Neural progenitor cell (in vitro differentiated cells): Measurements from ENCODE around the gene BAG5. TPM values are rescaled to one million over a fixed set of nuclear protein-coding genes. Genes with fewer than 3 reads are reported as not detected.

Experiments
- DNase-seq: peaks from one replicate; pipeline ENCODE4 v3.0.0-alpha.2; 2016; ENCODE audit warnings: low spot score
- H2AFZ ChIP-seq: fragments of 200-600 bp; sonication (generic); replicated peaks from 2 replicates; pipeline ENCODE4 v1.6.1; 2016; ENCODE audit warnings: antibody characterized with exemption
- H3F3A ChIP-seq: fragments of 200-600 bp; sonication (generic); 2 replicates; pipeline ENCODE4 v1.6.1; 2016; ENCODE audit warnings: antibody characterized with exemption, low read depth
- H3K27ac ChIP-seq: fragments of 200-600 bp; sonication (generic); 2 replicates; pipeline ENCODE4 v1.5.1; 2016; ENCODE audit warnings: mild to moderate bottlenecking
- H3K27me3 ChIP-seq: fragments of 200-600 bp; sonication (generic); 2 replicates; pipeline ENCODE4 v1.6.1; 2016; ENCODE audit warnings: mild to moderate bottlenecking, moderate library complexity
- H3K36me3 ChIP-seq: fragments of 200-600 bp; sonication (generic); 2 replicates; pipeline ENCODE4 v1.5.1; 2016
- H3K4me1 ChIP-seq: fragments of 200-600 bp; sonication (generic); 2 replicates; pipeline ENCODE4 v1.6.1; 2016; ENCODE audit warnings: mixed run types
- H3K4me2 ChIP-seq: fragments of 200-600 bp; sonication (generic); 2 replicates; pipeline ENCODE4 v1.6.1; 2016
- H3K4me3 ChIP-seq: fragments of 200-600 bp; sonication (generic); 2 replicates; pipeline ENCODE4 v1.5.1; 2016
- H3K79me2 ChIP-seq: fragments of 200-600 bp; sonication (generic); 2 replicates; pipeline ENCODE4 v1.6.1; 2016; ENCODE audit warnings: low read depth
- H3K9ac ChIP-seq: fragments of 200-600 bp; sonication (generic); 2 replicates; pipeline ENCODE4 v1.6.1; 2016
- H3K9me3 ChIP-seq: fragments of 200-600 bp; sonication (generic); 2 replicates; pipeline ENCODE4 v1.5.1; 2016; ENCODE audit warnings: low read depth
- H4K20me1 ChIP-seq: fragments of 200-600 bp; sonication (generic); 2 replicates; pipeline ENCODE4 v1.6.1; 2016; ENCODE audit warnings: low read depth
- H3K27ac Mint-ChIP-seq: 3 replicates; pipeline ENCODE4 v1.8.0; 2021; ENCODE audit warnings: mixed read lengths
- H3K27me3 Mint-ChIP-seq: 2 replicates; pipeline ENCODE4 v1.8.0; 2022; ENCODE audit warnings: low read depth, mild to moderate bottlenecking, inconsistent platforms, moderate library complexity, mixed read lengths; ENCODE audit not compliant: insufficient read depth
- H3K36me3 Mint-ChIP-seq: 3 replicates; pipeline ENCODE4 v1.8.0; 2021; ENCODE audit warnings: mixed read lengths
- H3K4me1 Mint-ChIP-seq: 3 replicates; pipeline ENCODE4 v1.8.0; 2021; ENCODE audit warnings: mixed read lengths
- H3K4me3 Mint-ChIP-seq: 3 replicates; pipeline ENCODE4 v1.8.0; 2021; ENCODE audit warnings: mild to moderate bottlenecking, moderate library complexity, mixed read lengths
- H3K9me3 Mint-ChIP-seq: 3 replicates; pipeline ENCODE4 v1.8.0; 2020; ENCODE audit warnings: mixed read lengths
- CTCF ChIP-seq: fragments of 200-600 bp; sonication (generic); IDR thresholded peaks from 2 replicates; pipeline ENCODE4 v1.5.1; 2017; ENCODE audit warnings: antibody characterized with exemption, mild to moderate bottlenecking
- EZH2 ChIP-seq: fragments of 200-600 bp; sonication (generic); IDR thresholded peaks from 2 replicates; pipeline ENCODE4 v1.6.1; 2017; ENCODE audit warnings: antibody characterized with exemption, mild to moderate bottlenecking, moderate library complexity
- EZH2phosphoT487 ChIP-seq: fragments of 200-600 bp; sonication (generic); IDR thresholded peaks from 2 replicates; pipeline ENCODE4 v1.6.1; 2017; ENCODE audit warnings: antibody characterized with exemption
- total RNA-seq: library from RNA; depleted of rRNA; stranded (reverse); fragments of >200 nt; gene quantifications from 2 replicates; pipeline ENCODE4 v1.2.3, GENCODE V29; 2015; ENCODE audit warnings: low replicate concordance

The BAG5 gene
- total RNA-seq, 1 donor from 2014 or later, result 59.9 TPM

DNA sequence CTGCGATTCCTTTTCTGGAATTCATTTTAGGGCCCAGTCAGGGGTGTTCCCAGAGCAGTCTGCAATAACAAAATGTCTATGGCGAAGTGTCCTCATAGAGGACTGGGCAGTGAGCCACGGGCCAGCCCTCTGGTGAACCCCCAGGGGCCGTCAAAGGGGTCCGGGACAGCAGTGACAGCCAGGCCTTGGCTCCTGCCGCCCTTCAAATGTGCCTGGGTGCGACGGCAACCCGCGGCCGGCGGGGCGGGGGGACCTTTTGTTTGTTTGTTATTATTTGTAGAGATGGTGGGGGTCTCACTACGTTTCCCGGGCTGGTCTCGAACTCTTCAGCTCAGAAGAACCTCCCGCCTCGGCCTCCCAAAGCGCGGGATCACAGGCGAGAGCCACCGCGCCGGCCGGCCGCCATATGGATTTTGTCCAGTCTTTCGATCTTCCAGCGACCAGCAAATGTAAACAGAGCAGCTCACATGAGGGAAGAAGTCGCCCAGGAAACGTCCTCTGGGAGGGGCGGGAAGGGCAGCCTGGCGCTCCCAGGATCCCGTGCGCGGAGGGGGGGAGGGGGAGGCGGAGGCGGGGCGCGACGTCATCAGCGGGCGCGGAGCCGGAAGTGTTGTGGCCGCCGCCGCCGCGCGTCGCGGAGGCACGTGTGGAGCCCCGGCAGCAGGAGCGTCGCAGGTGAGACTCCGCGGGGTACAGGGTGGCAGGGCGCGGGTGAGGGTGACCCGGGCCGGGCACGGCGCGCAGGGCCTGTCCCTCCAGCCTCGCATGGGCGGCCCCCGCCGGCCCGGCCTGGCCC, 33.7 kb downstream of the BAG5 start, which contains the start of gene TRMT61A:
TRMT61A (plus strand) TSS at position 610 of the 796 bp plus-strand sequence. CDS start 783 bp downstream, outside the sequence.
- H3K27ac Mint-ChIP-seq, result peak within 1 kb of the TSS; percentile 97
- TF ChIP-seq EZH2, result no peak
- Histone ChIP-seq H3K9me3 (no peaks in the 10 kb centered on the region), H3K36me3 (no peaks in the 10 kb centered on the region), H4K20me1 (peaks cover 28% of the 10 kb centered on the region), H2AFZ (peak within 1 kb of the TSS; percentile 60), H3K9ac (peak within 1 kb of the TSS; percentile 38), H3K4me3 (peak within 1 kb of the TSS; percentile 88), H3K27ac (no peak within 1 kb of the TSS), H3K4me2 (peak within 1 kb of the TSS; percentile 93), H3F3A (peaks cover 8% of the 10 kb centered on the region), H3K79me2 (peaks cover 17% of the 10 kb centered on the region), H3K27me3 (peaks cover 11% of the 10 kb centered on the region), H3K4me1 (peaks cover 22% of the 10 kb centered on the region)
- peaks cover 7% of the 10 kb centered on the region for H3K27me3 Mint-ChIP-seq
- H3K36me3 Mint-ChIP-seq, result no peaks in the 10 kb centered on the region
- peak; percentile 93 for DNase-seq
- no peaks in the 10 kb centered on the region for H3K9me3 Mint-ChIP-seq
- peak within 1 kb of the TSS; percentile 96 for H3K4me3 Mint-ChIP-seq
- peaks cover 45% of the 10 kb centered on the region for H3K4me1 Mint-ChIP-seq

GRCh38 chr14:103528146-103528586, 34.3 kb downstream of the BAG5 start:
- Histone ChIP-seq H3K4me3 (peak overlapping the region; percentile 88), H3K9me3 (no peaks in the 10 kb centered on the region), H3K27ac (no peak overlapping the region), H3K4me1 (peaks cover 25% of the 10 kb centered on the region), H3K9ac (peak overlapping the region; percentile 38), H3F3A (peaks cover 14% of the 10 kb centered on the region), H3K27me3 (peaks cover 17% of the 10 kb centered on the region), H2AFZ (no peak overlapping the region), H4K20me1 (peaks cover 28% of the 10 kb centered on the region), H3K79me2 (peaks cover 17% of the 10 kb centered on the region), H3K36me3 (no peaks in the 10 kb centered on the region), H3K4me2 (peak overlapping the region; percentile 93)
- H3K27me3 Mint-ChIP-seq, result peaks cover 11% of the 10 kb centered on the region
- TF ChIP-seq CTCF, result no peak
- no peak for TF ChIP-seq EZH2
- no peak for TF ChIP-seq EZH2phosphoT487
- no peaks in the 10 kb centered on the region for H3K9me3 Mint-ChIP-seq
- peak overlapping the region; percentile 96 for H3K4me3 Mint-ChIP-seq
- H3K27ac Mint-ChIP-seq, result peak overlapping the region; percentile 97
- peaks cover 51% of the 10 kb centered on the region for H3K4me1 Mint-ChIP-seq
- H3K36me3 Mint-ChIP-seq, result no peaks in the 10 kb centered on the region
- no peak for DNase-seq

- peak overlapping the region; percentile 69 for H3K27ac Mint-ChIP-seq
Measured at GRCh38 chr14:103527408-103528145, 34.9 kb downstream of the BAG5 start.

More at GRCh38 chr14:103527408-103528145, 34.9 kb downstream of the BAG5 start:
- H3K27me3 ChIP-seq, result peaks cover 22% of the 10 kb centered on the region
- peaks cover 15% of the 10 kb centered on the region for H3F3A ChIP-seq
- no peaks in the 10 kb centered on the region for H3K9me3 ChIP-seq
- H3K9ac ChIP-seq, result no peak overlapping the region
- H3K9me3 Mint-ChIP-seq, result no peaks in the 10 kb centered on the region
- H3K27me3 Mint-ChIP-seq, result peaks cover 11% of the 10 kb centered on the region
- peaks cover 17% of the 10 kb centered on the region for H3K79me2 ChIP-seq
- TF ChIP-seq EZH2phosphoT487 (no peak), EZH2 (no peak), CTCF (no peak)
- no peak for DNase-seq
- H2AFZ ChIP-seq, result no peak overlapping the region
- H3K4me3 Mint-ChIP-seq, result peak overlapping the region; percentile 96
- no peaks in the 10 kb centered on the region for H3K36me3 Mint-ChIP-seq
- H3K4me1 ChIP-seq, result peaks cover 28% of the 10 kb centered on the region
- peaks cover 51% of the 10 kb centered on the region for H3K4me1 Mint-ChIP-seq
- H3K4me2 ChIP-seq, result peak overlapping the region; percentile 93
- no peak overlapping the region for H3K27ac ChIP-seq
- H3K36me3 ChIP-seq, result no peaks in the 10 kb centered on the region
- peaks cover 28% of the 10 kb centered on the region for H4K20me1 ChIP-seq
- H3K4me3 ChIP-seq, result no peak overlapping the region
